GM19023 (cell line): ENCODE measurements around the gene ATP9B.

Source experiments
- ATAC-seq: cut with Tn5 transposase; IDR thresholded peaks from one replicate; pipeline ENCODE4 v1.9.1; 2021; ENCODE audit warnings: mild to moderate bottlenecking, moderate library complexity; ENCODE audit not compliant: unreplicated experiment

The ATP9B gene

GRCh38 chr18:79345981-79346380, 276.8 kb downstream of the ATP9B start:
- ATAC-seq, result no peak

DNA sequence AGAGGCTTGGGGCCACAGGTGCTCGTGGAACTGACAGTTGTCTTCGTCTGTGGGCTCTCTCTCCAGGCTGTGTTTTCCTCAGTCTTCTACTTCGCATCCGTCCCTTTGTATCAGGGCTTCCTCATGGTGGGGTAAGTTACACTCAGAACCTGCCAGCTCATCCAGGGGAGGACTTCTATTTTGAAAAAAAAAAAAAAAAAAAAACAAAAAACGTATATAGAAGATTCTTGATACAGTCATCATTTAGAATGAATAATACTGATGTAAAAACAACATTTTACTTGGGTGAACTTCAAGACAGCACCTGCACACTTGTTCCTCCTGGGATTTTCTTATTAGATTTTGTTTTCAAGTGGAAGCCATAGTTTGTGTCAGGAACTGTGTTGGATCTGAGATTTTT, 278.9 kb downstream of the ATP9B start:
- no peak for ATAC-seq

GRCh38 chr18:79352432-79352831, 283.2 kb downstream of the ATP9B start:
- ATAC-seq, result no peak

GRCh38 chr18:79353267-79353666, 284.1 kb downstream of the ATP9B start:
- ATAC-seq, result no peak

GRCh38 chr18:79354350-79354749, 285.2 kb downstream of the ATP9B start:
- no peak for ATAC-seq

GRCh38 chr18:79355433-79356335, 286.5 kb downstream of the ATP9B start:
- peak; percentile 43 for ATAC-seq

GRCh38 chr18:79356435-79356834, 287.2 kb downstream of the ATP9B start:
- peak; percentile 83 for ATAC-seq

DNA sequence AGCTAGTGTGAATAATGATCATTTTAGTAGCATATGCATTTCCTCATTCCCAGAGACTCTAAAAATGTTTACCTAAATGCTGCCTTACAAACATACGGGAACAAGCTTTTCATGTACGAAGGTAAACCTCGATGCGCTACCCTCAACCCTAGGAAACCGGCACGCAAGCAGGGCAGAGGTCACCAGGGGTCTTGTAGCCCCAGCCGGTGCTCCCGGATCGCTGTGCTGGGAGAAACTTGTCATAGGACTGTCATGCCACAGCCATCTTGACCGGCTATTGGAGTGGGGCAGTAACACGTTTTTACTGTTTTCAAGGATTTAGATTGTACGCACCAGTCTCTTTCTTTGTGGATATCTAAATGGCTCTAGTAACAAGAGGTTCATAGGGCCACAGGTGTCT, 291.7 kb downstream of the ATP9B start:
- ATAC-seq, result no peak

- ATAC-seq, result no peak
Observed at GRCh38 chr18:79361766-79362522, 292.8 kb downstream of the ATP9B start.

DNA sequence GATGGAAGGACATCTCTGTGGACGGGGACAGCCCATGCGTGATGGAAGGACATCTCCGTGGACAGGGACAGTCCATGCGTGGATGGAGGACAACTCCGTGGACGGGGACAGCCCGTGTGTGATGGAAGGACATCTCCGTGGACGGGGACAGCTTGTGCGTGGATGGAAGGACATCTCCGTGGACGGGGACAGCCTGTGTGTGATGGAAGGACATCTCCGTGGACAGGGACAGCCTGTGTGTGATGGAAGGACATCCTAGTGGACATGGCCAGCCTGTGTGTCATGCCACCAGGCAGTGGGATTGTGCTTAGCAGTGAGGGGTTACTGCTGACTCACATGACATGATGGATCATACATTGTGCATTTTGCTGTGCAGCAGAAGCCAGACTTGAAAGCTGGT, 296.5 kb downstream of the ATP9B start:
- no peak for ATAC-seq

- no peak for ATAC-seq
Observed at GRCh38 chr18:79366177-79367094, 297.2 kb downstream of the ATP9B start.

- ATAC-seq, result no peak
Observed at GRCh38 chr18:79367480-79367879, 298.3 kb downstream of the ATP9B start.

DNA sequence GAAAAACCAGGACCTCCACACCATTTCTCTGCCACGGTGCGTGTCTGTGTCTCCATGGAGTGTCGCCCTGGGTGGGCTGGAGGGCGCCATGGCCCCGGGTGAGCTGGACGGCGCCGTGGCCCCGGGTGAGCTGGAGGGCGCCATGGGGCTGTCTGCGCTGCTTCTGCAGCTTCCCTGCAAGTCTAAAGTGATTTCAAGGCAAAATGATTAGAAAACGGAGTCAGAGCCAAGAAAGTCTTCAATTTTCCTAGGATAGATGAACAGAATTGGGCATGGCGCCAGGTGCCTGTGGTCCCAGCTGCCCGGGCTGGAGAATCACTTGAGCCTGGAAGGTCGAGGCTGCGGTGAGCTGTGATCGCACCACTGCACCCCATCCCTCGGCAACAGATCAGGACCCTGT, 298.8 kb downstream of the ATP9B start:
- ATAC-seq, result no peak

- no peak for ATAC-seq
Observed at GRCh38 chr18:79368681-79369080, 299.5 kb downstream of the ATP9B start.

- ATAC-seq, result no peak
Observed at GRCh38 chr18:79371561-79372121, 302.4 kb downstream of the ATP9B start.

DNA sequence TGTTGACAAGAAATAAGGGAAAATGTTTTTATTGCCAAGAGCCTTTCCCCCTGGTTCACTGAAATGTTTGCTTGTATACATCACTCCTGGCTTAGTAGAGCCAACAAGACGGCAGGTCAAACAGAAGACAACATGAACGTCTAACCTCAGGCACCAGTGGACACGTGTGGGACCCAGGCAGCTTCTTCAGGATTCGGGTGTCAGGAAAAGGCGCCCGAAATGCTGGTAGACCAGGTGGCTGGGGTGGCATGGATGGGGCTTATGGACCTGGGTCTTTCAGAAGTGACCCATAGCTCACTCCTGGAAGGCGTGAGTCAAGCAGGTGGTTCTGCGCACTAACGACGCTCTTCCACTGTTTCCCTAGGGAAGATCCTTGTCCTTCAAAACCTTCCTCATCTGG, 303.3 kb downstream of the ATP9B start:
- no peak for ATAC-seq

DNA sequence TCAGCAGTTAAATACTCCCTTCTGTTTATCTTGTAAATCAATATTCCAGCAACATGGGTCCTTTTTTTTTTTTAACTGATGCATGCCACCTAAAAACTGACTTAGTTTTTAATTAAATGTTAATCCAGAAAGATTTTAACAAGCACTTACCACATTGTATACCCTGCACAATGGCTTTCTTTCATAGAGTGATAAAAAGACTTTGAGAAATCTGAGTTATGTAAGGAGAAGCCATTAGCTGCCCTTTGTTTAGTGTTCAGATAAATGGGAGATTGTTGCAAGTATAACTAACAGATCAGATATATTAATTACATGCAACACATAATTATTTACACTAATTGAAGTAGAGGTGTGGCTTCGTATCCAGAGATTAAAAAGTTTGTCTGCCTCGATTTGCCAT, 303.8 kb downstream of the ATP9B start:
- ATAC-seq, result no peak

GRCh38 chr18:79373736-79374135, 304.5 kb downstream of the ATP9B start:
- ATAC-seq, result no peak

DNA sequence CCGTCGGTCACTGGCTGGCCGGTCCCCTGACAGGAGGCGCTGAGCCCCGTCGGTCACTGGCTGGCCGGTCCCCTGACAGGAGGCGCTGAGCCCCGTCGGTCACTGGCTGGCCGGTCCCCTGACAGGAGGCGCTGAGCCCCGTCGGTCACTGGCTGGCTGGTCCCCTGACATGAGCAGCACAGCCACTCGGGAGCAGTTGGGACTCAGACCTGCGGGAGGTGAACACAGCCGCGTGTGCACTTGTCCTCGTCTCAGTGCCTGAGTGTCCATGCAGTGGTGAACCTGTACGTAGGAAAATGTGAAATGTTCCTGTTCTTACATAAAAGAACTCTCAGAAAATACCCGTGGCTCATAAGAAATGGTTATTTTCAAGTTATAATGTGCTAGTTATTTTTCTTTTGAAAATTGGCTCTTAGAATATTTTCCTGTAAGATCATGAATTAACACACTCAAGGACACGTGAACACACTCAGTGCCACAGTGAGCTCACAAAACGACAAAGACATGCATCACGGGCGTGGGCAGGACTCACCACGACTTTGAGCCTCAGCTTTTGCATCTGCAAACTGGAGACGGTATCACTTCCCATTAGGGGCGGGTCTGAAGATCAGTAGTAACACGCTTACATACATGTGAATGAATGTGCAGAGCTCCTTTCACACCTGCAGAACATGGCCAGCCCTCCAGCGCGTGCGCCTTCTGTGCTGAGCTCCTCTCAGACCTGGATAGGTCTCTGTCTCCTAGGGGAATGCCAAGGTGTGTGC, 305.4 kb downstream of the ATP9B start:
- peak; percentile 85 for ATAC-seq
